HG03378 (cell line): Measurements from ENCODE around the gene ABCC4.
"Not testable (repeated sequence)": the region's sequence is repeated elsewhere in the genome, so short reads cannot be mapped to it uniquely, and the experiment has no call there.

Source experiments
- ATAC-seq: cut with Tn5 transposase; IDR thresholded peaks from one replicate; pipeline ENCODE4 v1.9.1; 2021; ENCODE audit warnings: mild to moderate bottlenecking, moderate library complexity; ENCODE audit not compliant: unreplicated experiment

Gene ABCC4

GRCh38 chr13:95298169-95298965 is 2.9 kb downstream of the ABCC4 start:
- no peak for ATAC-seq

- no peak for ATAC-seq
Measured at GRCh38 chr13:95296326-95296925, 4.8 kb downstream of the ABCC4 start.

GRCh38 chr13:95295026-95295425 is 6.2 kb downstream of the ABCC4 start:
- ATAC-seq = no peak

- no peak for ATAC-seq
Measured at GRCh38 chr13:95292622-95293021, 8.6 kb downstream of the ABCC4 start.

- ATAC-seq = not testable (repeated sequence)
Measured at GRCh38 chr13:95289901-95290300, 11.3 kb downstream of the ABCC4 start.

GRCh38 chr13:95289020-95289444 is 12.2 kb downstream of the ABCC4 start:
- no peak for ATAC-seq

- no peak for ATAC-seq
Measured at GRCh38 chr13:95284436-95284835, 16.8 kb downstream of the ABCC4 start.

- ATAC-seq = no peak
Measured at GRCh38 chr13:95279016-95279415, 22.2 kb downstream of the ABCC4 start.

GRCh38 chr13:95276037-95276505 is 25.2 kb downstream of the ABCC4 start:
- no peak for ATAC-seq

GRCh38 chr13:95275322-95276036 is 25.8 kb downstream of the ABCC4 start:
- ATAC-seq = no peak

- not testable (repeated sequence) for ATAC-seq
Measured at GRCh38 chr13:95273592-95274132, 27.6 kb downstream of the ABCC4 start.

- not testable (repeated sequence) for ATAC-seq
Measured at GRCh38 chr13:95272076-95272475, 29.2 kb downstream of the ABCC4 start.

GRCh38 chr13:95269756-95270155 is 31.5 kb downstream of the ABCC4 start:
- no peak for ATAC-seq

- not testable (repeated sequence) for ATAC-seq
Measured at GRCh38 chr13:95268343-95269065, 32.7 kb downstream of the ABCC4 start.

- no peak for ATAC-seq
Measured at GRCh38 chr13:95267662-95268342, 33.4 kb downstream of the ABCC4 start.

GRCh38 chr13:95264225-95264624 is 37.0 kb downstream of the ABCC4 start:
- ATAC-seq = no peak

- no peak for ATAC-seq
Measured at GRCh38 chr13:95262837-95263384, 38.3 kb downstream of the ABCC4 start.

GRCh38 chr13:95261956-95262355 is 39.3 kb downstream of the ABCC4 start:
- ATAC-seq = no peak

GRCh38 chr13:95260031-95260525 is 41.2 kb downstream of the ABCC4 start:
- ATAC-seq = peak; percentile 54
